Loucy (cell line): ENCODE results near the gene PTGDR2.

Experiments used
- H2AFZ ChIP-seq: fragments of 200-600 bp; sonication (generic); 2 replicates; pipeline ENCODE4 v1.6.0; 2016; ENCODE audit warnings: antibody characterized with exemption, mild to moderate bottlenecking, low read length, moderate library complexity
- H3F3A ChIP-seq: fragments of 200-600 bp; 2 replicates; pipeline ENCODE4 v1.6.0; 2016; ENCODE audit warnings: antibody characterized with exemption, low read depth, mild to moderate bottlenecking
- H3K27me3 ChIP-seq: fragments of 200-600 bp; sonication (generic); 2 replicates; pipeline ENCODE4 v1.6.1; 2014; ENCODE audit warnings: low read length, mild to moderate bottlenecking; ENCODE audit not compliant: insufficient read depth, poor library complexity, severe bottlenecking
- H3K36me3 ChIP-seq: fragments of 200-600 bp; sonication (generic); 2 replicates; pipeline ENCODE4 v1.6.1; 2016; ENCODE audit warnings: low read length; ENCODE audit not compliant: insufficient read depth
- H3K4me1 ChIP-seq: fragments of 200-600 bp; sonication (generic); 2 replicates; pipeline ENCODE4 v1.5.1; 2014; ENCODE audit warnings: low read length, mild to moderate bottlenecking; ENCODE audit not compliant: insufficient read depth, poor library complexity, severe bottlenecking
- H3K4me2 ChIP-seq: fragments of 200-600 bp; sonication (generic); 2 replicates; pipeline ENCODE4 v1.6.0; 2014; ENCODE audit warnings: antibody characterized with exemption, low read length, low read depth, mild to moderate bottlenecking; ENCODE audit not compliant: poor library complexity, severe bottlenecking
- H3K4me3 ChIP-seq: fragments of 200-600 bp; sonication (generic); 2 replicates; pipeline ENCODE4 v1.5.1; 2014; ENCODE audit warnings: low read length, mild to moderate bottlenecking, mixed read lengths; ENCODE audit not compliant: poor library complexity, severe bottlenecking
- H3K79me2 ChIP-seq: fragments of 200-600 bp; sonication (generic); 2 replicates; pipeline ENCODE4 v1.6.1; 2014; ENCODE audit warnings: low read length; ENCODE audit not compliant: insufficient read depth
- H3K9ac ChIP-seq: fragments of 200-600 bp; sonication (generic); 2 replicates; pipeline ENCODE4 v1.6.0; 2014; ENCODE audit warnings: mild to moderate bottlenecking, low read depth, low read length, moderate library complexity; ENCODE audit not compliant: poor library complexity, severe bottlenecking
- H3K9me2 ChIP-seq: fragments of 200-600 bp; sonication (generic); replicated peaks from 2 replicates; pipeline ENCODE4 v1.6.1; 2016; ENCODE audit warnings: low read depth, low read length, mixed read lengths
- H3K9me3 ChIP-seq: fragments of 200-600 bp; sonication (generic); 2 replicates; pipeline ENCODE4 v1.6.1; 2014; ENCODE audit warnings: mild to moderate bottlenecking, antibody characterized with exemption, low read length, low read depth; ENCODE audit not compliant: insufficient read depth
- H4K20me1 ChIP-seq: fragments of 200-600 bp; sonication (generic); 2 replicates; pipeline ENCODE4 v1.6.0; 2014; ENCODE audit warnings: antibody characterized with exemption, low read length, mild to moderate bottlenecking; ENCODE audit not compliant: insufficient read depth, poor library complexity, severe bottlenecking
- CTCF ChIP-seq: fragments of 200-600 bp; sonication (generic); conservative IDR thresholded peaks from 2 replicates; pipeline ENCODE4 v1.5.1; 2014; ENCODE audit warnings: mild to moderate bottlenecking, antibody characterized with exemption, low read length
- EZH2phosphoT487 ChIP-seq: fragments of 200-600 bp; IDR thresholded peaks from 2 replicates; pipeline ENCODE4 v1.6.1; 2018; ENCODE audit warnings: antibody characterized with exemption, mild to moderate bottlenecking, moderate library complexity, borderline replicate concordance

Gene PTGDR2

GRCh38 chr11:60821827-60822599 lies 33.7 kb downstream of the PTGDR2 start:
- no peaks in the 10 kb centered on the region for H4K20me1 ChIP-seq
- peak overlapping the region; percentile 64 for H3K4me2 ChIP-seq
- H3K79me2 ChIP-seq = no peaks in the 10 kb centered on the region
- no peaks in the 10 kb centered on the region for H3K27me3 ChIP-seq
- H3F3A ChIP-seq = no peaks in the 10 kb centered on the region
- H3K9me2 ChIP-seq = no peaks in the 10 kb centered on the region
- H2AFZ ChIP-seq = peak overlapping the region; percentile 76
- H3K4me1 ChIP-seq = peaks cover 19% of the 10 kb centered on the region
- no peaks in the 10 kb centered on the region for H3K36me3 ChIP-seq
- no peaks in the 10 kb centered on the region; the same call in 1 of the 2 replicates for H3K9me3 ChIP-seq
- H3K9ac ChIP-seq = peak overlapping the region; percentile 65
- peak overlapping the region; percentile 17 for H3K4me3 ChIP-seq
- TF ChIP-seq EZH2phosphoT487 = no peak
- TF ChIP-seq CTCF = no peak

- H3K9me3 ChIP-seq = no peaks in the 10 kb centered on the region; the same call in 1 of the 2 replicates
- no peak for TF ChIP-seq CTCF
- no peak for TF ChIP-seq EZH2phosphoT487
- no peaks in the 10 kb centered on the region for H3K9me2 ChIP-seq
Measured at GRCh38 chr11:60818057-60818456, 37.7 kb downstream of the PTGDR2 start.

GRCh38 chr11:60816590-60817157 lies 39.1 kb downstream of the PTGDR2 start:
- TF ChIP-seq EZH2phosphoT487 (no peak), CTCF (no peak)
- Histone ChIP-seq H3K27me3 (no peaks in the 10 kb centered on the region), H3K4me2 (no peak overlapping the region), H3K9me2 (no peaks in the 10 kb centered on the region), H4K20me1 (no peaks in the 10 kb centered on the region), H3K9me3 (no peaks in the 10 kb centered on the region; the same call in 1 of the 2 replicates), H3K79me2 (no peaks in the 10 kb centered on the region), H2AFZ (no peak overlapping the region), H3K9ac (no peak overlapping the region), H3F3A (no peaks in the 10 kb centered on the region), H3K4me1 (peaks cover 9% of the 10 kb centered on the region), H3K4me3 (no peak overlapping the region), H3K36me3 (no peaks in the 10 kb centered on the region)

More at GRCh38 chr11:60818057-60818456, 37.7 kb downstream of the PTGDR2 start:
- Histone ChIP-seq H3K4me2 (no peak overlapping the region), H3K79me2 (no peaks in the 10 kb centered on the region), H3K9ac (no peak overlapping the region), H3K4me3 (no peak overlapping the region), H4K20me1 (no peaks in the 10 kb centered on the region), H3K4me1 (peaks cover 19% of the 10 kb centered on the region), H3K36me3 (no peaks in the 10 kb centered on the region), H3K27me3 (no peaks in the 10 kb centered on the region), H2AFZ (no peak overlapping the region), H3F3A (no peaks in the 10 kb centered on the region)
